Adrenal gland (tissue), 5 donors: Measurements from ENCODE around the gene HACE1.

ENCODE experiments used
- POLR2A ChIP-seq, 2 donors: fragments of 450-650 bp; IDR thresholded peaks; one replicate each; pipeline ENCODE4 v1.6.1; 2017; ENCODE audit warnings: antibody characterized with exemption in 2 of 2, mild to moderate bottlenecking in 2 of 2, moderate library complexity in 1 of 2
- TF ChIP-seq, protein P1 (sequence below), 6 experiments: fragments of 450-650 bp in 4 of 6; fragments of 200-600 bp in 2 of 6; sonication (generic) in 1 of 6; IDR thresholded peaks; 1 replicate in 5 of 6; 2 replicates in 1 of 6; pipeline versions ENCODE4 v1.5.1 to v1.8.0; 2016 to 2021; ENCODE audit warnings: antibody characterized with exemption in 6 of 6, mild to moderate bottlenecking in 2 of 6, moderate library complexity in 1 of 6
- donor health status: DM: no; HTN: no; CAD: no.

DNA sequence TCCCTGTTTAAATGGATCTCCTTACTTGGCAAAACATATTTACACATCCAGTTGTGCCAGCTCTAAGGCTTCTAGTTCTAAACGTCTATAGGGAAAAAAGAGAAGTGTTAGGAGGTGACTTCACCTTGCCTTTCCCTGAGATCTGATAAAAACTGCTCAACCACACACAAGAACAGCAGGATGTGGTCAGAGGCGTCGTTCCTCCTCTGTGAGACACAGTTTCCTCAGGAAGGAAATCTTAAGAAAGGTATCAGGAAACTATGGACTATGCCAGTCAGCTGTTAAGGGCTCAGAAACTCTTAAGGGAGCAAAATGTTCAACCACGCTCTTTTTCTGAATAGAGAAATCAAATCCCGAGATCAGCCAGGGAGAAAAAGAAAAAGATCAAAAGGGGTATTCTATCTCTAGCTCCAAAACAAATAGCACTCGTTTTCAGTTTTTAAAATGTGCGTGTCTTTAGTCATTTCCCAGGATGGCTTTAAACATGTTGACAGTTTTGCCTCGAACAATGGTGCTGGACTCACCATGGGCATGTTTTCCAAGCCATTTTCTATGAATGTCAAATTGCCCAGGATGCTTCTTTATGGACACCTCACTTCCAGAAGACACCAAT, 154.5 kb downstream of the HACE1 start:
- TF ChIP-seq POLR2A (IDR thresholded peaks at IDR 0.05), result no peak
- TF ChIP-seq, protein P1, sequence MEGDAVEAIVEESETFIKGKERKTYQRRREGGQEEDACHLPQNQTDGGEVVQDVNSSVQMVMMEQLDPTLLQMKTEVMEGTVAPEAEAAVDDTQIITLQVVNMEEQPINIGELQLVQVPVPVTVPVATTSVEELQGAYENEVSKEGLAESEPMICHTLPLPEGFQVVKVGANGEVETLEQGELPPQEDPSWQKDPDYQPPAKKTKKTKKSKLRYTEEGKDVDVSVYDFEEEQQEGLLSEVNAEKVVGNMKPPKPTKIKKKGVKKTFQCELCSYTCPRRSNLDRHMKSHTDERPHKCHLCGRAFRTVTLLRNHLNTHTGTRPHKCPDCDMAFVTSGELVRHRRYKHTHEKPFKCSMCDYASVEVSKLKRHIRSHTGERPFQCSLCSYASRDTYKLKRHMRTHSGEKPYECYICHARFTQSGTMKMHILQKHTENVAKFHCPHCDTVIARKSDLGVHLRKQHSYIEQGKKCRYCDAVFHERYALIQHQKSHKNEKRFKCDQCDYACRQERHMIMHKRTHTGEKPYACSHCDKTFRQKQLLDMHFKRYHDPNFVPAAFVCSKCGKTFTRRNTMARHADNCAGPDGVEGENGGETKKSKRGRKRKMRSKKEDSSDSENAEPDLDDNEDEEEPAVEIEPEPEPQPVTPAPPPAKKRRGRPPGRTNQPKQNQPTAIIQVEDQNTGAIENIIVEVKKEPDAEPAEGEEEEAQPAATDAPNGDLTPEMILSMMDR (IDR thresholded peaks at IDR 0.05), result no peak
